Measurements from ENCODE around the gene TMEM95. TPM values are rescaled to one million over a fixed set of nuclear protein-coding genes. Genes with fewer than 3 reads are reported as not detected.

Gene TMEM95
- total RNA-seq, 3 donors from 2014 or later: not detected

DNA sequence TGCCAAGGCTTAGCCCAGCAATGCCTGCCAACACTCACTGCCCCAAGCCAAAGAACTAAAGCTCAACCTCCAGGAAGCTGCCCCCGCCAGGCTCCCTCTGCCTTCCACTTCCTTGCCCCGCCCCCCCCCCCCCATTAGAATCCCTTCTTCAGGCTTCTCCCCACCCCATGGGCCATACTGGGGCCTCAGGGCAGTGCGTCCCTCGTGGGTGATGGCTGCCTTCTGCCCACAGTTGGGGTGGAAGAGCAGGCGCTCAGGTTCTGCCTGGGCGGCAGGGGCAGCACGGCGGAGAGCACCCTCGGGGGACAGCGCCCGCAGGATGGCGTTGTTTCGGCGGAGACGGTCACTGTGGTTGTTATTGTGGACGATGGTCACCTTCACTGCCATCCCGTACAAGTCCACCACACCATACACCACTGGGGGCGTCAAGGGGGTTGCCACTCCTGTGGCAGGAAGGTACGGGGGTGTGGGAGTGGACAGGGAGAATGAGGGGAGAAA is 29.9 kb upstream of the TMEM95 start:
- no peak overlapping the region for H3K4me3 ChIP-seq
- no peak overlapping the region for H3K27ac ChIP-seq
- H3K36me3 ChIP-seq: no peaks in the 10 kb centered on the region
- DNase-seq (ENCODE audit: low spot score in 2 of 2): no peak
- H3K4me1 ChIP-seq: no peaks in the 10 kb centered on the region
- H3K27me3 ChIP-seq: no peaks in the 10 kb centered on the region
- no peaks in the 10 kb centered on the region for H3K9me3 ChIP-seq
- intact Hi-C loops (cut with DNase I; ENCODE audit: low total_unique reads): no loop called here
- TF ChIP-seq POLR2A (IDR thresholded peaks at IDR 0.05) (no peak), POLR2AphosphoS5 (IDR thresholded peaks at IDR 0.05) (no peak)
- TF ChIP-seq, protein P1, sequence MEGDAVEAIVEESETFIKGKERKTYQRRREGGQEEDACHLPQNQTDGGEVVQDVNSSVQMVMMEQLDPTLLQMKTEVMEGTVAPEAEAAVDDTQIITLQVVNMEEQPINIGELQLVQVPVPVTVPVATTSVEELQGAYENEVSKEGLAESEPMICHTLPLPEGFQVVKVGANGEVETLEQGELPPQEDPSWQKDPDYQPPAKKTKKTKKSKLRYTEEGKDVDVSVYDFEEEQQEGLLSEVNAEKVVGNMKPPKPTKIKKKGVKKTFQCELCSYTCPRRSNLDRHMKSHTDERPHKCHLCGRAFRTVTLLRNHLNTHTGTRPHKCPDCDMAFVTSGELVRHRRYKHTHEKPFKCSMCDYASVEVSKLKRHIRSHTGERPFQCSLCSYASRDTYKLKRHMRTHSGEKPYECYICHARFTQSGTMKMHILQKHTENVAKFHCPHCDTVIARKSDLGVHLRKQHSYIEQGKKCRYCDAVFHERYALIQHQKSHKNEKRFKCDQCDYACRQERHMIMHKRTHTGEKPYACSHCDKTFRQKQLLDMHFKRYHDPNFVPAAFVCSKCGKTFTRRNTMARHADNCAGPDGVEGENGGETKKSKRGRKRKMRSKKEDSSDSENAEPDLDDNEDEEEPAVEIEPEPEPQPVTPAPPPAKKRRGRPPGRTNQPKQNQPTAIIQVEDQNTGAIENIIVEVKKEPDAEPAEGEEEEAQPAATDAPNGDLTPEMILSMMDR (IDR thresholded peaks at IDR 0.05): no peak

DNA sequence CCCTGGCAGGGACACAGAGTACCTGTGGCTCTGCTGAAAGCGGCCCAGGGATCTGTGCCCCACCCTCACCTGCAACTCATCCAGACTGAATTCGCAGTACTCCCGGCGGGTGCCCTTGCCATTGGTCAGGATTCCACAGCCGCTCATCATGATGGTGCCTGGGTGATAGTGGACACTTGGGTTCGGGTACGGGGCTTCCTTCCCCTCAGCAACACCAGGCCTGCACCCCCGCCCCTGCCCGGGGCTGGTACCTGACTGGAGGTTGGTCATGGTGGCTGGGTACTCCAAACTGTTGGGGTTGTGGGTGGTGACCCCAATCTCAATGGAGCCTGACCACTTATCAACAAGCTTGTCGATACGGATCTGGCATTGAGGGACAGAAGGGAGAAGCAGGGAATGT is 28.8 kb upstream of the TMEM95 start:
- Histone ChIP-seq H3K27ac (no peak overlapping the region), H3K27me3 (no peaks in the 10 kb centered on the region), H3K9me3 (no peaks in the 10 kb centered on the region), H3K36me3 (no peaks in the 10 kb centered on the region), H3K4me3 (no peak overlapping the region), H3K4me1 (no peaks in the 10 kb centered on the region)
- intact Hi-C loops (cut with DNase I; ENCODE audit: low total_unique reads): no loop called here
- DNase-seq (ENCODE audit: low spot score in 2 of 2): no peak
- TF ChIP-seq POLR2AphosphoS5 (IDR thresholded peaks at IDR 0.05) (no peak), POLR2A (IDR thresholded peaks at IDR 0.05) (no peak)
- TF ChIP-seq, protein P1 (IDR thresholded peaks at IDR 0.05): no peak

DNA sequence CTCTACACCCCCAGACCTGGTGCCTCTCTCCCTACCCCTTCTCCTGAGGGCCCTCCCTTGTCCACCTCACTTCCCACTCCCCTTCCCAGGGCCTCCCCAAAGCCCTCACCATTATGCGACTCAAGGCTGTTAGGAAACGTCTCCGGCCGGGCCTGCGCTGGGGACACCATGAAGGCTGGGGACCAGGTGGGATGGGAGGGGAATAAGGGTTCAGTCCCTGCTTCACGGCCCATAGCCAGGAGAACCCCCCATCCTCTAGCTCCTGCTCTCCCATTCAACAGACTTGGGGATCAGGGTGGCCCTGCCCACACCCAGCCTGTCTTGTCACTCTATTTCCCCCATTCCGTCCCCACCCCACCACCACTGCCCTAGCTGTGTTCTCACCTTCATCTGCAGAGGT is 27.9 kb upstream of the TMEM95 start:
- Histone ChIP-seq H3K27ac (no peak overlapping the region), H3K36me3 (no peaks in the 10 kb centered on the region), H3K27me3 (no peaks in the 10 kb centered on the region), H3K9me3 (no peaks in the 10 kb centered on the region), H3K4me3 (no peak overlapping the region), H3K4me1 (no peaks in the 10 kb centered on the region)
- TF ChIP-seq, protein P1 (IDR thresholded peaks at IDR 0.05): no peak
- no peak for TF ChIP-seq POLR2A (IDR thresholded peaks at IDR 0.05)
- TF ChIP-seq POLR2AphosphoS5 (IDR thresholded peaks at IDR 0.05): no peak
- intact Hi-C loops (cut with DNase I; ENCODE audit: low total_unique reads): no loop called here
- no peak for DNase-seq (ENCODE audit: low spot score in 2 of 2)

DNA sequence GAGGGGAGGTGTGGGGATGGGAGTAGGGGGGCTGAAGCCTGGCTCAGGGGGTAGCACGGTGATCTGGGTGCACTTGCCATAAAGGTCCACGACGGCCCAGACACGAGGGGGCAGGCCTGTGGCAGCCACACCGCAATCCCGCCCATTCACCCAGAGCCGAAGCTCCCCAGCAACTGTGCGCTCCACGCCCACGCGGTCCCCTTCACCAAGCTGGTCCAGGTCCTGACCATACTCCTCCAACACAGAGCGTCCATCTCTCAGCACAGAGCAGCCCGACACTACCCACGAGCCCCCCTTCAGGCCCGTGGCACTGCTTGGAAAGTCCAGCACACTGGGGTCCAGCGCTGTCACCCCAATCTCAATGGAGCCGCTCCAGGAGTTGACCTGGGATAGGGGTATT is 27.5 kb upstream of the TMEM95 start:
- Histone ChIP-seq H3K9me3 (no peaks in the 10 kb centered on the region), H3K4me1 (no peaks in the 10 kb centered on the region), H3K27me3 (no peaks in the 10 kb centered on the region), H3K27ac (no peak overlapping the region), H3K36me3 (no peaks in the 10 kb centered on the region), H3K4me3 (no peak overlapping the region)
- intact Hi-C loops (cut with DNase I; ENCODE audit: low total_unique reads): no loop called here
- no peak for DNase-seq (ENCODE audit: low spot score in 2 of 2)
- TF ChIP-seq POLR2A (IDR thresholded peaks at IDR 0.05): no peak
- TF ChIP-seq POLR2AphosphoS5 (IDR thresholded peaks at IDR 0.05): no peak
- TF ChIP-seq, protein P1 (IDR thresholded peaks at IDR 0.05): no peak

DNA sequence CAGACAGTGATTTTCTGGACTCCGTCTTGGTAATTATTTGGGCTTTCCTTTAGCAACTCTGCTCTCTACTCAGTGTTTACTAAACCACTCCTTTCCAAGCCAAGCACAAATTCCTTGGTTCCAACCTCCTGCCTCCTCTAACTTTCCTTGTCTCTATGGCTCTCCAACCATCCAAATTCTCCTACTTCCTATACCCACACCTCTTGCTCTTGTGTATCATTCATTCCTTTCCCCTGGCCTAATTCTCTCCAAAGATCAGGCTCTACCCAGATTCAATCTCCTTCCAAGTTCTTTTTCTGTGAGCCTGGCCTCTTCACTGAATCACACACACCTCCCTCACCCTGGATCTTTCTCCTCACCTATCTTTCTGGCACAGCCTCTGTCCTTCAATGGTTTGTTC is 26.9 kb upstream of the TMEM95 start:
- Histone ChIP-seq H3K36me3 (no peaks in the 10 kb centered on the region), H3K27ac (no peak overlapping the region), H3K27me3 (no peaks in the 10 kb centered on the region), H3K4me3 (peak overlapping the region in 2 of 3 donors; percentile 86 to 90), H3K9me3 (no peaks in the 10 kb centered on the region), H3K4me1 (no peaks in the 10 kb centered on the region)
- no peak for DNase-seq (ENCODE audit: low spot score in 2 of 2)
- TF ChIP-seq, protein P1 (IDR thresholded peaks at IDR 0.05): no peak
- TF ChIP-seq POLR2A (IDR thresholded peaks at IDR 0.05): no peak
- TF ChIP-seq POLR2AphosphoS5 (IDR thresholded peaks at IDR 0.05): no peak
- intact Hi-C loops (cut with DNase I; ENCODE audit: low total_unique reads): no loop called here
